Epithelial cell of esophagus (primary cell): ENCODE measurements around the gene TUBB.
"Not testable (repeated sequence)": the region's sequence is repeated elsewhere in the genome, so short reads cannot be mapped to it uniquely, and the experiment has no call there.

Experiments used
- DNase-seq: peaks from one replicate; pipeline ENCODE4 v3.0.0; 2010; ENCODE audit warnings: low read depth
- H3K4me3 ChIP-seq: 2 replicates; pipeline ENCODE4 v1.5.1; 2011; ENCODE audit warnings: mild to moderate bottlenecking, low read length, control low read depth
- TF ChIP-seq, protein P1 (sequence below): IDR thresholded peaks from 2 replicates; pipeline ENCODE4 v1.5.1; 2011; ENCODE audit warnings: low read depth, mild to moderate bottlenecking, low read length, control low read depth, inconsistent platforms; ENCODE audit not compliant: insufficient read depth; ENCODE audit errors: missing control alignments

TUBB gene

DNA sequence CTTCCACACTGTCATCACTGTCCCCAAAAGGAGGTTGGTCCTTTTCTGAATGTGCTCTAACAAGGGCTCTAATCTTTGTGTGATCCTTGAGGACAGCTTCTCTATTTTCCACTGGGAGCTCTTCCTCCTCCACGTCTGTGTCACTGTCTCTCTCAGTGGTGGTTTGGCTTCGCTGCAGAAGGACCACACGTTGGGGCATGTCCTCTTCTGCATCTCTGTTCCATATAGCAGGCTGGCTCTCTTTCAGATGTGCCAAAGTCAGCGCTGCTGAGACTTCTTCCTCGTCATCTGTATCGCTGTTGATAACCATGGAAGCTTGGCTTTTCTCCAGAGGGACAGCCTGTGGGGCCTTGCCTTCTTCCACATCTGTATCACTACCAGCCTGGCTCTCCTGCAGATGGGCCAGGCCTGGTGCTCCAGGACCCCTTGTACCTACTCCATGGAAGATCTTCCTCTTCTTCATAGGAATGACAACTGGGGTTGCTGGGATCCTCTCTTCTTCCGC, 7.7 kb upstream of the TUBB start:
- peak; percentile 57 for DNase-seq
- TF ChIP-seq, protein P1, sequence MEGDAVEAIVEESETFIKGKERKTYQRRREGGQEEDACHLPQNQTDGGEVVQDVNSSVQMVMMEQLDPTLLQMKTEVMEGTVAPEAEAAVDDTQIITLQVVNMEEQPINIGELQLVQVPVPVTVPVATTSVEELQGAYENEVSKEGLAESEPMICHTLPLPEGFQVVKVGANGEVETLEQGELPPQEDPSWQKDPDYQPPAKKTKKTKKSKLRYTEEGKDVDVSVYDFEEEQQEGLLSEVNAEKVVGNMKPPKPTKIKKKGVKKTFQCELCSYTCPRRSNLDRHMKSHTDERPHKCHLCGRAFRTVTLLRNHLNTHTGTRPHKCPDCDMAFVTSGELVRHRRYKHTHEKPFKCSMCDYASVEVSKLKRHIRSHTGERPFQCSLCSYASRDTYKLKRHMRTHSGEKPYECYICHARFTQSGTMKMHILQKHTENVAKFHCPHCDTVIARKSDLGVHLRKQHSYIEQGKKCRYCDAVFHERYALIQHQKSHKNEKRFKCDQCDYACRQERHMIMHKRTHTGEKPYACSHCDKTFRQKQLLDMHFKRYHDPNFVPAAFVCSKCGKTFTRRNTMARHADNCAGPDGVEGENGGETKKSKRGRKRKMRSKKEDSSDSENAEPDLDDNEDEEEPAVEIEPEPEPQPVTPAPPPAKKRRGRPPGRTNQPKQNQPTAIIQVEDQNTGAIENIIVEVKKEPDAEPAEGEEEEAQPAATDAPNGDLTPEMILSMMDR = no peak
- no peak overlapping the region for H3K4me3 ChIP-seq

DNA sequence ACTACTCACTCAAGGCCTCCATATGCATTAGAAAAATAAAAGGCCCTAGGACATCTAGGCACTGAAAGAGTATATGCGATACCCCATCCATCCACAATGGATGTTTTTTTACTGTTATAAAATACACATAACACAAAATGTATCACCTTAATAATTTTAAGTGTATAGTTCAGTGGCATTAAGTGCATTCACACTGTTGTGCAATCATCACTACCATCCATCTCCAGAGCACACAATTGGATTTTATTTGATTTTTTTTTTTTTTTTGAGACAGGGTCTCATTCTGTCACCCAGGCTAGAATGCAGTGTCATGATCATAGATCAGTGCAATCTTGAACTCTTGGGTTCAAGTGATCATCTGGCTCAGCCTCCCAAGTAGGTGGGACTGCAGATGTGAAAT, 5.9 kb upstream of the TUBB start:
- no peak for DNase-seq
- TF ChIP-seq, protein P1 = no peak

DNA sequence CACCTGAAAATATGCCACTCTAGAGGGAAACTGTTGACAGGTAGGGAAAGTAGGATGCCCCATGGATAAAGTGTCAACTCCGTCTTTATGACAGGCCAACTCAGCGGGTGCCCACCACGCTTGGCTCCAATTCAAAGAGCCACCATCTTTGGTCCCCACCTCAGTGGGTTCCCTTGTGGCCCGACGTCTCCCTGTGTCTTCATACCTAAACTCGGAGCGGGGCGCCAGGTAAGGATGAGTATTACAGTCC, 3.3 kb upstream of the TUBB start:
- TF ChIP-seq, protein P1 = no peak
- no peak for DNase-seq
- H3K4me3 ChIP-seq = peak overlapping the region; percentile 78

More for the DNA sequence above, 5.9 kb upstream of the TUBB start:
- H3K4me3 ChIP-seq = no peak overlapping the region

DNA sequence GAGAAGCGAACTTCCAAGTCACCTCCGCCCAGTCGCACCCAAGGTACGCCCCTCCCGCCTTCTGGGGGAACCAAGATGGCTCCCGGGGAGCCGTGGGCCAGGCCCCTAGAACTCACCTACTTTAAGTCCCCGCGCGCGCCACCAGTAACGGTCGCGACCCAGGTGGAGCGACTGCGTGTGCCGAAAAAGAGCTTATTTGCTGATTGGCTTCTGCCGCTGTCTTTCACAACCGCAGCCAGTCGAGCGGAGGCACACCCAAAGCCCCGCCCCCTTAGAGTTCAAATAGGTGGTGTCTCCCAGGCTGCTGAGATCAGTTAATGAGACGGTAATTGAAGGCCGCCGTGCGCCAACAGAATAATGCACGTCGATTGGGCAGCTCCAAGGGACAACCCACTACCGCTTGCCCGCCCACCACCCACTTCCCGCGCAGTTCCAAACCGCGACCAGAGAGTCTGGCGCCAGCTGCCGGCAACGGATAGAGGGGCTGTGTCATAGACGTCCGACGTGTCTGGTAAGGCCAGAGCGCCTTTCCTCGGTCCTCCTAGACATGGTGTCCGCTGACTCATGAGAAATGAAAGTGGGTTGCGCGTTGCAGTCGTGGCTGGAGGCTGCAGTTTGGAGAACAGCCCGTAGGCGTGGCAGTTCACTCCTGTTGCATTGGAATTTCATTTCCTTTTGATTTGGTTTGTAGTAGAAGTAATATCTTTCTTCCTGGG, 2.9 kb upstream of the TUBB start, which contains the start of gene MDC1:
MDC1 (minus strand) TSS at position 153 of the 716 bp plus-strand sequence. CDS start 2,106 bp downstream, outside the sequence.
- peak; percentile 100 for DNase-seq
- H3K4me3 ChIP-seq = peak within 1 kb of the TSS; percentile 78
- TF ChIP-seq, protein P1 = peak; percentile 37

DNA sequence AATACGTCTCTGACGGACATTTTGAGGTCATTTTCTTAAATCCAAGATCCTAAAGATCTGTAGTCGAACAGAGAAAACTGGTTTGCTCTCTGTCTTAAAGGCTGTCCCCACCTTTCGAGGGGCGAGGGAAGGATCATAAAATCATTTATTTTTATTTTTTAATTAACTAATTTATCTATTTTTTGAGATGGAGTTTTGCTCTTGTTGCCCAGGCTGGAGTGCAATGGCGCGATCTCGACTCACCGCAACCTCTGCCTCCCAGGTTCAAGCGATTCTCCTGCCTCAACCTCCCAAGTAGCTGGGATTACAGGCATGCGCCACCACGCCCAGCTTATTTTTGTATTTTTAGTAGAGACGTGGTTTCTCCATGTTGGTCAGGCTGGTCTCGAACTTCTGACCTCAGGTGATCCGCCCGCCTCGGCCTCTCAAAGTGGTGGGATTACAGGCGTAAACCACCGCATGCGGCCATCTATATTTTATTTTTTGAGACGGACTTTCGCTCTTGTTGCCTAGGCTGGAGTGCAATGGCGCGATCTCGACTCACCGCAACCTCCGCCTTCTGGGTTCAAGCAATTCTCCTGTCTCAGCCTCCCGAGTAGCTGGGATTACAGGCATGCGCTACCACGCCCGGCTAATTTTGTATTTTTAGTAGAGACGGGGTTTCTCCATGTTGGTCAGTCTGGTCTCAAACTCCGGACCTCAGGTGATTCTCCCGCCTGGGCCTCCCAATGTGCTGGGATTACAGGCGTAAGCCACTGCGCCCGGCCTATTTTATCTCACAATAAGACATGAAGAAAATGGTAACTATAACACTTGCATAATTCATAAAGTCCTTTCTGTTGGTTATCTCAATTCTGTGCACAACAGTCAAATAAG, 2.1 kb upstream of the TUBB start:
- H3K4me3 ChIP-seq = peak overlapping the region; percentile 34
- DNase-seq = not testable (repeated sequence)

DNA sequence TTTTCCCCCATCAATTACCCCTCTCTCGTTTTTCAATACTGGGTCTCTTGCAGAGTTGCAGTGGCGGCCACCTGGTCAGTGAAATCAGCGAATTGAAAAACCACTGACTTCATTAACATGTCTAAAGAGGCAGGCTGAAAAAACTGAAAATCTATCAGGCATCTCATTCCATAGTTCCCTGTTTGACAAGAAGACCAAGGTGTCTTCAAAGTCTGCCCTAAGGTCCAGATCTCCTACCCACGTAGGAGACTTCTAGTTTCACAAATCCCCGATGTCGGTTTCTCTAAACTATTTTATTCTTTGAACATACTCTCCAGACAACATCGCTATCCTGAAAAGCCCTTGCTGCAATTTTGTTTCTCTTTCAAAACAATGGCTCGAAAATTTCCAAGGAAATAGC, 796 bp upstream of the TUBB start:
- peak overlapping the region; percentile 68 for H3K4me3 ChIP-seq
- DNase-seq = no peak
- TF ChIP-seq, protein P1 = no peak

DNA sequence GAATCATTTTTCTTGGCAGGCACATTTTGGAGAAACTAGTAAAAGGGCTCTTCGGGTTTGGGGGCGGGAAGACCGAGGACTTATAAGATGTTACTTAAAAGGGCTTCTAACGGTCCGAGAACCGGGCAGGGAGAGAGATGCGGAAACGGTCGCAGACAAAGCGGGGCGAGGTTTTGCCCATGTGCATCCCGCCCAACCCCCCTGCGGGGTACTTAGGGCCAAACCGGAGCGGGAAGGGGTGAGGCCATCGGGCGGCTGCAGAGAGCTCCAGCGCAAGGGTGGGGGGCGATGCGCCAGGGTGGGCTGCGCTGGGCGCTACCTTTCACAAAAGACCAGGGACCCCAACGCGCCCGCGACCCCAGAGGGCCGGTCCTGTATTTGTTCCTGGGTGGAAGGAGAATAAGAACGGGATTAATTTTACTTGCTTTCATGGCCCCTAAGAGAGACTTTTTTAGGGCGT, 616 bp downstream of the TUBB start:
- DNase-seq = peak; percentile 46
- H3K4me3 ChIP-seq = peak overlapping the region; percentile 68
- TF ChIP-seq, protein P1 = no peak
